LNCAP (cell line): Measurements from ENCODE around the gene VPS51.

Source experiments
- CTCF ChIP-seq: fragments of 450-650 bp; IDR thresholded peaks from 2 replicates; pipeline ENCODE4 v1.5.1; 2017; ENCODE audit warnings: mild to moderate bottlenecking

The VPS51 gene

GRCh38 chr11:65087216-65087615, 8.8 kb upstream of the VPS51 start:
- TF ChIP-seq CTCF = no peak

GRCh38 chr11:65087827-65088226, 8.2 kb upstream of the VPS51 start:
- TF ChIP-seq CTCF = no peak

GRCh38 chr11:65089621-65090020, 6.4 kb upstream of the VPS51 start:
- no peak for TF ChIP-seq CTCF

- no peak for TF ChIP-seq CTCF
Measured at GRCh38 chr11:65090628-65091027, 5.4 kb upstream of the VPS51 start.

GRCh38 chr11:65095427-65095826, 587 bp upstream of the VPS51 start:
- no peak for TF ChIP-seq CTCF

- no peak for TF ChIP-seq CTCF
Measured at GRCh38 chr11:65096926-65097325, 912 bp downstream of the VPS51 start.

GRCh38 chr11:65100674-65101350, 4.8 kb downstream of the VPS51 start:
- TF ChIP-seq CTCF = no peak
